Fibroblast of lung (primary cell): ENCODE results near the gene CHKA.

Experiments
- EZH2 ChIP-seq: IDR thresholded peaks from 2 replicates; pipeline ENCODE4 v1.5.1; 2012; ENCODE audit warnings: low read length, control low read depth, mild to moderate bottlenecking; ENCODE audit errors: missing control alignments
- TF ChIP-seq, protein P1 (sequence below), 2 donors: IDR thresholded peaks in 1 of 2; conservative IDR thresholded peaks in 1 of 2; 1 replicate in 1 of 2; 2 replicates in 1 of 2; pipeline ENCODE4 v1.5.1; 2011 to 2012; ENCODE audit warnings: low read length in 2 of 2, control low read depth in 1 of 2, inconsistent platforms in 1 of 2, low read depth in 1 of 2, mild to moderate bottlenecking in 1 of 2

DNA sequence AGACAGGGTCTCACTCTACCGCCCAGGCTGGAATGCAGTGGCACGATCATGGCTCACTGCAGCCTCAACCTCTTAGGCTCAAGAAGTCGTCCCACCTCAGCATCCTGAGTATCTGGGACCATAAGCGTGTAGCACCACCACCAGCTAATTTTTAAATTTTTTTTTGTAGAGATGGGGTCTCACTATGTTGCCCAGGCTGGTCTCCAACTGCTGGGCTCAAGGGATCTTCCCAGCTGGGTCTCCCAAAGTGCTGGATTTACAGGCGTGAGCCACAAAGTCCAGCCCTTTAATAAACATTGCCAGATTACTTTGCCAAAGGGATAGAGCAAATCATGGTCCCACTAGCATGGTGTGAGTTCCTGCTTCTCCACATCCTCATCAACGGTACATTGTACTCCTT lies 46.3 kb upstream of the CHKA start:
- TF ChIP-seq, protein P1, sequence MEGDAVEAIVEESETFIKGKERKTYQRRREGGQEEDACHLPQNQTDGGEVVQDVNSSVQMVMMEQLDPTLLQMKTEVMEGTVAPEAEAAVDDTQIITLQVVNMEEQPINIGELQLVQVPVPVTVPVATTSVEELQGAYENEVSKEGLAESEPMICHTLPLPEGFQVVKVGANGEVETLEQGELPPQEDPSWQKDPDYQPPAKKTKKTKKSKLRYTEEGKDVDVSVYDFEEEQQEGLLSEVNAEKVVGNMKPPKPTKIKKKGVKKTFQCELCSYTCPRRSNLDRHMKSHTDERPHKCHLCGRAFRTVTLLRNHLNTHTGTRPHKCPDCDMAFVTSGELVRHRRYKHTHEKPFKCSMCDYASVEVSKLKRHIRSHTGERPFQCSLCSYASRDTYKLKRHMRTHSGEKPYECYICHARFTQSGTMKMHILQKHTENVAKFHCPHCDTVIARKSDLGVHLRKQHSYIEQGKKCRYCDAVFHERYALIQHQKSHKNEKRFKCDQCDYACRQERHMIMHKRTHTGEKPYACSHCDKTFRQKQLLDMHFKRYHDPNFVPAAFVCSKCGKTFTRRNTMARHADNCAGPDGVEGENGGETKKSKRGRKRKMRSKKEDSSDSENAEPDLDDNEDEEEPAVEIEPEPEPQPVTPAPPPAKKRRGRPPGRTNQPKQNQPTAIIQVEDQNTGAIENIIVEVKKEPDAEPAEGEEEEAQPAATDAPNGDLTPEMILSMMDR (conservative IDR thresholded peaks at IDR 0.05 in 1 of 2, IDR thresholded peaks at IDR 0.05 in 1 of 2; ENCODE audit: low read depth in 1 of 2, low read length in 2 of 2), result no peak
- no peak for TF ChIP-seq EZH2
